Upper lobe of left lung (tissue), 4 donors: Measurements from ENCODE around the gene SEC16B.

Source experiments
- CTCF ChIP-seq, 6 experiments: fragments of 450-650 bp in 4 of 6; fragments of 200-600 bp in 2 of 6; sonication (generic) in 2 of 6; IDR thresholded peaks; one replicate each; pipeline ENCODE4 v1.5.1; 2016 to 2019; ENCODE audit warnings: antibody characterized with exemption in 6 of 6
- EP300 ChIP-seq, 4 donors: sonication (generic); formaldehyde crosslinking; IDR thresholded peaks; one replicate each; pipeline ENCODE4 v1.5.1; 2017; ENCODE audit warnings: antibody characterized with exemption in 4 of 4, control low read depth in 2 of 4
- POLR2A ChIP-seq, 4 donors: fragments of 450-650 bp; IDR thresholded peaks; one replicate each; pipeline ENCODE4 v1.5.1; 2016 to 2017; ENCODE audit warnings: antibody characterized with exemption in 4 of 4, mild to moderate bottlenecking in 2 of 4

- no peak for TF ChIP-seq CTCF (IDR thresholded peaks at IDR 0.05)
- no peak for TF ChIP-seq EP300 (IDR thresholded peaks at IDR 0.05)
- TF ChIP-seq POLR2A (IDR thresholded peaks at IDR 0.05): no peak
These were observed 32.6 kb downstream of the SEC16B start for GRCh38 chr1:177937174-177937770.
